HG03025 (cell line): Measurements from ENCODE around the gene PARD3B.

ENCODE experiments used
- ATAC-seq: cut with Tn5 transposase; IDR thresholded peaks from one replicate; pipeline ENCODE4 v1.9.1; 2021; ENCODE audit warnings: mild to moderate bottlenecking, moderate library complexity; ENCODE audit not compliant: unreplicated experiment, low FRiP score

PARD3B gene

GRCh38 chr2:204645018-204645773, 99.9 kb downstream of the PARD3B start:
- no peak for ATAC-seq

GRCh38 chr2:204647626-204648025, 102.4 kb downstream of the PARD3B start:
- no peak for ATAC-seq

- no peak for ATAC-seq
Measured at GRCh38 chr2:204650611-204651010, 105.3 kb downstream of the PARD3B start.

- ATAC-seq: no peak
Measured at GRCh38 chr2:204652063-204652462, 106.8 kb downstream of the PARD3B start.

- ATAC-seq: no peak
Measured at GRCh38 chr2:204654669-204655068, 109.4 kb downstream of the PARD3B start.

- no peak for ATAC-seq
Measured at GRCh38 chr2:204655101-204655500, 109.8 kb downstream of the PARD3B start.

- no peak for ATAC-seq
Measured at GRCh38 chr2:204655626-204656025, 110.4 kb downstream of the PARD3B start.

GRCh38 chr2:204657024-204657423, 111.7 kb downstream of the PARD3B start:
- no peak for ATAC-seq

- no peak for ATAC-seq
Measured at GRCh38 chr2:204662956-204663355, 117.7 kb downstream of the PARD3B start.

- no peak for ATAC-seq
Measured at GRCh38 chr2:204663816-204664425, 118.6 kb downstream of the PARD3B start.

- ATAC-seq: no peak
Measured at GRCh38 chr2:204664708-204665121, 119.4 kb downstream of the PARD3B start.

- ATAC-seq: no peak
Measured at GRCh38 chr2:204665207-204665606, 119.9 kb downstream of the PARD3B start.

GRCh38 chr2:204665771-204666170, 120.5 kb downstream of the PARD3B start:
- ATAC-seq: no peak

GRCh38 chr2:204667990-204668389, 122.7 kb downstream of the PARD3B start:
- no peak for ATAC-seq

GRCh38 chr2:204669382-204669781, 124.1 kb downstream of the PARD3B start:
- no peak for ATAC-seq

GRCh38 chr2:204670124-204670523, 124.8 kb downstream of the PARD3B start:
- ATAC-seq: no peak

GRCh38 chr2:204670756-204671155, 125.5 kb downstream of the PARD3B start:
- no peak for ATAC-seq

GRCh38 chr2:204672772-204673171, 127.5 kb downstream of the PARD3B start:
- ATAC-seq: no peak

- no peak for ATAC-seq
Measured at GRCh38 chr2:204673877-204674276, 128.6 kb downstream of the PARD3B start.

- ATAC-seq: no peak
Measured at GRCh38 chr2:204678031-204678430, 132.8 kb downstream of the PARD3B start.

- ATAC-seq: no peak
Measured at GRCh38 chr2:204680576-204680975, 135.3 kb downstream of the PARD3B start.

- ATAC-seq: no peak
Measured at GRCh38 chr2:204681412-204681811, 136.1 kb downstream of the PARD3B start.
